GM19035 (cell line): Measurements from ENCODE around the gene TTC33.
"Not testable (repeated sequence)": the region's sequence is repeated elsewhere in the genome, so short reads cannot be mapped to it uniquely, and the experiment has no call there.

Experiments used
- ATAC-seq: cut with Tn5 transposase; IDR thresholded peaks from one replicate; pipeline ENCODE4 v1.9.1; 2021; ENCODE audit not compliant: unreplicated experiment

The TTC33 gene

DNA sequence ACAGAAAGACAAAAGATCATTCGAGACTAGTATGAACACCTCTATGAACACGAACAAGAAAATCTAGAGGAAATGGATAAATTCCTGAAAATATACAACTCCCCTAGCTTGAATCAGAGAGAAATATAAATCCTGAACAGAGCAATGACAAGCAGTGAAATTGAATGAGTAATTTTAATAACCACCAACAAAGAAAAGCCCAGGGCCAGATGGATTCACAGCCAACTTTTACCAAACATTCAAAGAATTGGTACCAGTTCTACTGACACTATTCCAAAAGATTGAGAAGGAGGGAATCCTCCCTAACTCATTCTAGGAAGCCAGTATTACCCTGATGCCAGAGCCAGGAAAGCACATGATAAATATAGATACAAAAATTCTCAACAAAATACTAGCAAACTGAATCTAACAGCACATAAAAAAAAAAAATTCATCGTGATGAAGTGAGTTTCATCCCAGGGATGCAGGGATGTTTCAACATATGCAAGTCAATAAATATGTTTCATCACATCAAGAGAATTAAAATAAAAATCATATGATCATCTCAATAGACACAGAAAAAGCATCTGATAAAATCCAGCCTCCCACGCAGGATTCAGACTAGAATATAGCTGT is 101.3 kb downstream of the TTC33 start:
- no peak for ATAC-seq

DNA sequence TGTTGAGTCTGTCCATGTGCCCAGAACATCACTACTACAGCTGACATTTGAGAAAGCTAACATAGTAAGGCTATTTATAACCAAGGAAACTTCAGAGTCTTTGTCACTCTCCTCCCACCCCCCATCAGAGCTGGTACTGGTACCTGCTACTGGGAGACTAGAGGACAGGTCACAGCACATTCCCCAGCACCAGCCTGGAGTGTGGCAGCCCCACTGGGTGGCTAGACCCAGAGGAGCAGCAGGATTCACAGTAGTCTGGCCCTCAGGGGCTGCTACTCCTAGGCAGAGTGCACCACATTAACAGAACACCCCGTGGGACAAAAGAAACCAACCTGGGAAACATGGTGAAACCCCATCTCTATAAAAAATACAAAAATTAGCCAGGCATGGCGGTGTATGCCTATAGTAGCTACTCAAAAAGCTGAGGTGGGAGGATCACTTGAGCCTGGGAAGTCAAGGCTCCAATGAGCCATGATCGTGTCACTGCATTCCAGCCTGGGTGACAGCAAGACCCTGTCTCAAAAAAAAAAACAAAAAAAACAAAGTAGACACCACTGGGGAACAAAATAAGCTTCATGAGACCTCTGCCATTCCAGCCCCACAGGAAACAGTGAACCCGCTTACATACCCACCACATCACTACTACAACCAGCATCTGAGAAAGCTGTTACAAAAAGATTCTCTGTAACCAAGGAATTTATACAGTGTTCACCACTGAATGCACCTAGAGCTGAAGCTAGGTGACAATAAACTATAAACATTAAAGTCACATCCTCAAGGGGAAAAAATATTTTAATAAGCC is 102.3 kb downstream of the TTC33 start:
- ATAC-seq, result no peak

- ATAC-seq, result no peak
Measured at GRCh38 chr5:40652441-40653220, 103.1 kb downstream of the TTC33 start.

GRCh38 chr5:40651201-40651600 is 104.6 kb downstream of the TTC33 start:
- ATAC-seq, result no peak

DNA sequence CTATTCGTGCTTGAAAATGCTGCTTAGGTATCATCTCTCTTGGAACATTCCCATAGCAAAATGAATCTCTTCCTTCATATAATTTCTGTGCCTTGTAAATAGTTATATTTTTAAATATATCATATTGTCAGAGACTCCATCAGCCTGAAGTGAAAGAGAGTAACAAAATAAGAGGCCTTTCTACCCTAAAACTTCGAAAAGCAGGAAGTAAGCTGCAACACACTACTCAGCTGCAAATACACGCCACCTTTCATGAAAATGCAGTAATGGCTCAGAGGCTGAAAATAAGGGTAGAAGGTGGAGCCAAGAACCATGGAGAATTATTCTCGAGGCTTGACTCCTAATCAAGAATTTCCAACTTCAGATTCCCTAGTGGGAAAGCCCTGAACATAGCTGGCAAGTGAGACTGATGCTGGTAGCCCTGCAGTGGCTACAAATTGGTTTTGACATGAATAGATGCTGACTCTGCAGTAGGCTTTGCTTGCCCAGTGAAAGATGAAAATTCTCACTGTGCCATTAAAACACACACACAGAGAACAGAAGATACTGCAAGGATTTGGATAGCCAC is 106.2 kb downstream of the TTC33 start:
- ATAC-seq, result no peak

GRCh38 chr5:40648150-40648549 is 107.6 kb downstream of the TTC33 start:
- ATAC-seq, result no peak

DNA sequence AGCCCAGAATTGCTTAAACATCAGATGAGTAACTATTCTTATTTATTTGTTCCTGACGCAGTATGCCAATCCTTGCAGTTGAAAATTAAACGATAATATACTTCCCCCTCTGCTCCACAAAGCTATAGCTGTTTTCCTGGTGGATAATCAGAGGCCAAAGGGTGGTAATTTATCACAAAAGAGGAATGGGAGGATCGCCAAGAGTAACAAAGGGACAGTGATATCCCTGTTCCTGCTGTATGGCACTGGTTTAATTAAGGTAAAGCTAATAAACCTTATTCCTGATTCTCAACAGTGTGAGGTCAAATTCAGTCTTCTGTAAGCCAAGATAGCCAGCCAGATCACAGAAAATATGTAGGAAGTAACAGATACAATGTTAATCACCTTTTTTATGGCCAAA is 109.5 kb downstream of the TTC33 start:
- no peak for ATAC-seq

- not testable (repeated sequence) for ATAC-seq
Measured at GRCh38 chr5:40639531-40639930, 116.2 kb downstream of the TTC33 start.

DNA sequence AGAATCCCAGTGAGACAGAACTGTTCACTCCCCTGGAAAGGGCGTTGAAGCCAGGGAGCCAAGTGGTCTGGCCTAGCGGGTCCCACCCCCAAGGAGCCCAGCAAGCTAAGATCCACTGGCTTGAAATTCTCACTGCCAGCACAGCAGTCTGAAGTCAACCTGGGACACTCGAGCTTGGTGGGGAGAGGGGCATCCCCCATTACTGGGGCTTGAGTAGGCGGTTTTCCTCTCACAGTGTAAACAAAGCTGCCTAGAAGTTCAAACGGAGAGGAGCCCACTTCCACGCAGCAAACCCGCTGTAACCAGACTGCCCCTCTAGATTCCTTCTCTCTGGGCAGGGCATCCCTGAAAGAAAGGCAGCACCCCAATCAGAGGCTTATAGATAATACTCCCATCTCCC is 121.2 kb downstream of the TTC33 start:
- ATAC-seq, result no peak

DNA sequence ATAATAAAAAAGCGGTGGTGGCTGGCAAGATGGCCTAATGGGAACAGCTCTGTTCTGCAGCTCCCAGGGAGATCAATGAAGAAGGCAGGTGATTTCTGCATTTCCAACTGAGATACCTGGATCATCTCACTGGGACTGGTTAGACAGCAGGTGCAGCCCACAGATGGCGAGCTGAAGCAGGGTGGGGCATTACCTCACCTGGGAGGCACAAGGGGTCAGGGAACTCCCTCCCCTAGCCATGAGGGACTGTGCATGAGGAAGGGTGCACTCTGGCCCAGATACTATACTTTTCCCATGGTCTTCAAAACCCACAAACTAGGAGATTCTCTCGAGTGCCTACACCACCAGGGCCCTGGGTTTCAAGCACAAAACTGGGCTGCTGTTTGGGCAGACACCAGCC is 121.6 kb downstream of the TTC33 start:
- ATAC-seq, result no peak

- ATAC-seq, result no peak
Measured at GRCh38 chr5:40631236-40631635, 124.5 kb downstream of the TTC33 start.

DNA sequence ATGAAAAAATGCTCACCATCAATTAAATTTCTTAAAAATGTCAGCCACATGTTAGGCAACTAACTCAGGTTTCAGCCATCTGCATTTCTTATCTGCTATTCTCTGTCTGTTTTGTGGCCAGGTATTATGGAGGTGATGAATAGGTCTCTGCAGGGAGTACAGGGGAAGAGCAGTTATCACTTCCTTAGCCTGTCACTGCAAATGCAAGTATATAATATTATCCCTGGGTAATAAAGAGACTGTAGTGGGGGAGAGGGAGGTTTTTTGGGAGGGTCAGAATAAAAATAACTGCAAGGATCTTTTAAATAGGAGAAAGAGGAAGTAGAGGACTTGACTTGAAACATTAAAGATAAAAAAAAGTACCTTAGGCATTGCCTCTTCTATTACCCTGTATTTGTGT is 125.6 kb downstream of the TTC33 start:
- no peak for ATAC-seq

- ATAC-seq, result no peak
Measured at GRCh38 chr5:40628407-40628806, 127.4 kb downstream of the TTC33 start.

- no peak for ATAC-seq
Measured at GRCh38 chr5:40627706-40628105, 128.1 kb downstream of the TTC33 start.

DNA sequence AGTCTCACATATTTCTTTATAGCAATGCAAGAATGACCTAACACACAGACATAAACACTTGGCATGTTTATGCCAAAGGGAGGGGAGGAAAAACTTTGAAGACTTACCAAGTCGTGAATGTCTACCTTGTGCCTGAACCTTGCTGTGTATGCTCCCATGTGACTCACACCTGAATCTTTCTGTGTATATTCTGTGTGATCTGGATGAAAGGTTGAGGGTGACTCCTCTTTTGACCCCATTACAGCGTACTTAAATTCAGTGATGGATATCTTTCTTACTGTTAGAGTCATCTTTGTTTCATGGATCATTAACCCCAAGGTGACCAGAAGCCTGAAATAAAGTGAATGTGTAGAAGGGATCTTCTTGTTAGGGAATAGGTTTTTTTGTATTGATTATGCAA is 129.0 kb downstream of the TTC33 start:
- no peak for ATAC-seq

DNA sequence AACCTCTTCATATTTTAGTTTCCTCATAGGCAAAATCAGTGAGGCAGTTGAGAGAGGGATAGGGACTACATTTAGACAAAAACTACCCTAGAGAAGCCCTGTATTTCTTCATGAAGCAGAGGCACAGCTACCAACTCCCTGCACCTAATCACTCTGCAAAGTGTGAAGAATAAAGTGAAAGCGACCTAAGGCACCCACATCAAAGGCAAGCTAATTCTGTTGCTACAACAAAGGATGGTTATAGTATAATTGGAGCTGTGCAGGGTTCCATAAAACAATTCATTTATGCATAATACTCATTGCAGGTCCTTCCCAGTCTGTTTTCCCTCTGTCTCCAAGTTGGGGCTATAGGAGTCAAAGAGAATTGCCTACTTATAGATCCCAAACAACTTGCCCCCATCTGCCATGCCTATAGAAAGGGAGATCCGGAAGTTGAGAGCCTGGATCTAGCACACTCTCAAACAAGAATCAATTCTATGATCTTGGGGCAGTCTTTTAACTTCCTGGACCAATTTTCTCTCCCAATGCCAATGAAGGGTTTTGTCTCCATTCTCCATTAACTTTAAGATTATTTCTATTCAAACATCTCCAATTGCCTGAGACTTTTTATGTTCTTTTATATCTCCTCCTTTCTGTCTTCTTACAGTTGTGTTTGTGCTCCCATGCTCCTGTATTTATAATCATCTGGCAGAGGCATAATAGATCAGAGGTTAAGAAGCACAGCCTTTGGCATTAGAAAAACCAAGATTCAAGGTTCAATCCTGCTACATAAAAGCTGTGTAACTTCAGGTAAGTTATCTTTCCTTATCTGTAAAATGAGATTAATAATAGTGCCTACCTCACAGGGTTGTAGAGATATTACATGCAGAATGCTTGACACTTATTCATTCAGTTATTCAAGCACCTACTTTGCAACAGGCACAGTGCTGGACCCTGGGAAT is 132.0 kb downstream of the TTC33 start:
- no peak for ATAC-seq

DNA sequence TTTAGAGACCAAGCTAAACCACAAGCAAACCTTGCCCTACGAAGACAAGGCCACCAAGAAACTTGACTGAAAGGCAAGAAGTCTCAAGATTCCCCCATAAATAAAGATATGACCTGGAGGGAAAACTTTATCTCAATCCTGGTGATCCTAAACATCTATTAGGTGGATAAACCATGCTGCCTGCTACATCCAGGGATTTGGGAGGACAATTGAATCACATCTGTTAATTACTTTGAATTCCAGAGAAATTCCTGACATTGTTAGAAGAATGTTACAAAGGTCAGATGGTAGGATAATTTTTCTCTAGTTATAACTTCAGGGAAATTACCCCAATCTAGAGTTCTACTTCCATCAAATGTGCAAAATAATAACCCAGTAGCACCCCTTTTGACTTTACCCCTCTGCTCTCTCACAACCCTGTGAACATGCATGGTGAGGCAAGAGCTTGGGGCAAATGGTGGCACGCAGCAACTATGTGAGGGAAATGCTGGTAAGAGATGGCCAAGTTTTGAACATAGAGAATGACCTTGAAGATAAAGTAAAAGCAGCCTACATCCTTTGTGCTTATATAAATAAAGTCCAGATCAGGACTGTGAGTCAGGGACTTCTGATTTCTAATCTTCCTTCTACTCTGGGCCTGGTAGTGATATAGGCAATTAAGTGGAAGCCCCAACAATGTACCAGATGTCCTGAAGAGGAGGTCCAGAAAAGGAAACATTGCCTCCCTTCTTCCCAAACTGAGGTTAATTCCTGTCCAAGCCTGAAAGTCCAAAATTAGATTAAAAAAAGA is 133.1 kb downstream of the TTC33 start:
- ATAC-seq, result no peak

DNA sequence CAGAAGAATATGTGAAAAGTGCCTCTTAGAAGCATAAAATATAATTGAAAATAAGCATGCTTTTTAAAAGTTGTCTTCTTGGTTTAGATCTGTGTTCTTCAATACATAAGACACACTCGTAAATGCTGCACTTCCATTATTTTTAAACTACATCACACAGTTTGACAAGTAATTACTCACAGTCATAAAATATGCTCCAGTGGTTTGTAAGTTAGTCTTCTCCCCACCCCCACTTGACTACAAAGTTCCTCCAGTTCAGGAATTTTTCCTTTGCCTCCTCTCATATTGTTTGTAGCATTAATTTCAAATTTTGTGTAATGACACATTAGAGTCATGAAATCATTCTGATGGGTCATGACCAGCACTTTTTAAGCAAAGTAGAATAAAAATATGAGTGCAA is 136.3 kb downstream of the TTC33 start:
- no peak for ATAC-seq

- no peak for ATAC-seq
Measured at GRCh38 chr5:40618926-40619325, 136.8 kb downstream of the TTC33 start.

GRCh38 chr5:40616781-40617180 is 139.0 kb downstream of the TTC33 start:
- ATAC-seq, result no peak
